M059J (cell line): ENCODE data around the gene TSC22D3. TPM values are rescaled to one million over a fixed set of nuclear protein-coding genes. Genes with fewer than 3 reads are reported as not detected.

Experiments used
- total RNA-seq: library from RNA; depleted of rRNA; stranded (reverse); fragments of >200 nt; shearing (Covaris generic); gene quantifications from 2 replicates; pipeline ENCODE4 v1.2.3, GENCODE V29; 2014; rRNA removed

Gene TSC22D3
- total RNA-seq, 1 experiment from 2014 or later, result 44.6 TPM

Other genes starting within 250 kb of the TSC22D3 start
- gene PRPS1, start 147.3 kb downstream of the TSC22D3 start, total RNA-seq, result 159 and 164 TPM in 2 replicates
- gene NCBP2L, start 1.9 kb upstream of the TSC22D3 start, total RNA-seq, result not detected in 2 replicates
- 9.7 and 12.2 TPM in 2 replicates for gene MID2, start 50.1 kb upstream of the TSC22D3 start, total RNA-seq
- not detected in 2 replicates for gene TEX13B, start 206.6 kb upstream of the TSC22D3 start, total RNA-seq